ENCODE results near the gene PRXL2B.

GRCh38 chr1:2592672-2593071 lies 6.1 kb downstream of the PRXL2B start:
- TF ChIP-seq POLR2A (IDR thresholded peaks at IDR 0.05) (no peak), CTCF (IDR thresholded peaks at IDR 0.05) (no peak)
